Activated T-helper 1 cell treated with anti-CD3 and anti-CD28 coated beads, Interleukin-12 subunit alpha, Interleukin-12 subunit beta, Interleukin-2, Interleukin-4 antibody, amounts not matched to agents 30 ng/mL and 10 ng/mL and 1 ng/mL, durations not matched to agents 14 hours and 24 hours and 36 hours (primary cell): Measurements from ENCODE around the gene SLC39A13. TPM values are rescaled to one million over a fixed set of nuclear protein-coding genes. Genes with fewer than 3 reads are reported as not detected.

ENCODE experiments used
- DNase-seq: peaks from one replicate; pipeline ENCODE4 v3.0.0; 2021; ENCODE audit warnings: low spot score
- H3K27ac Mint-ChIP-seq: one replicate; pipeline ENCODE4 v1.8.0; 2021; ENCODE audit warnings: mild to moderate bottlenecking, mixed read lengths
- H3K27me3 Mint-ChIP-seq: one replicate; pipeline ENCODE4 v1.8.0; 2022; ENCODE audit warnings: mild to moderate bottlenecking, moderate library complexity, mixed read lengths; ENCODE audit not compliant: insufficient read depth
- H3K36me3 Mint-ChIP-seq: one replicate; pipeline ENCODE4 v1.8.0; 2021; ENCODE audit warnings: low read depth, mixed read lengths
- H3K4me1 Mint-ChIP-seq: one replicate; pipeline ENCODE4 v1.8.0; 2021; ENCODE audit warnings: low read depth, mixed read lengths
- H3K4me3 Mint-ChIP-seq: one replicate; pipeline ENCODE4 v1.8.0; 2021; ENCODE audit warnings: mild to moderate bottlenecking, moderate library complexity, mixed read lengths
- H3K9me3 Mint-ChIP-seq: one replicate; pipeline ENCODE4 v1.8.0; 2021; ENCODE audit warnings: mixed read lengths
- intact Hi-C: fragments of 100-400 bp; cut with micrococcal nuclease; formaldehyde crosslinking; loops from one replicate; pipeline ENCODE4 v1.15.1; 2024
- total RNA-seq: library from RNA; stranded (reverse); gene quantifications from 2 replicates; pipeline ENCODE4 v1.2.3, GENCODE V29; 2022

Gene SLC39A13
- 15.5 and 16.2 TPM in 2 replicates for total RNA-seq

DNA sequence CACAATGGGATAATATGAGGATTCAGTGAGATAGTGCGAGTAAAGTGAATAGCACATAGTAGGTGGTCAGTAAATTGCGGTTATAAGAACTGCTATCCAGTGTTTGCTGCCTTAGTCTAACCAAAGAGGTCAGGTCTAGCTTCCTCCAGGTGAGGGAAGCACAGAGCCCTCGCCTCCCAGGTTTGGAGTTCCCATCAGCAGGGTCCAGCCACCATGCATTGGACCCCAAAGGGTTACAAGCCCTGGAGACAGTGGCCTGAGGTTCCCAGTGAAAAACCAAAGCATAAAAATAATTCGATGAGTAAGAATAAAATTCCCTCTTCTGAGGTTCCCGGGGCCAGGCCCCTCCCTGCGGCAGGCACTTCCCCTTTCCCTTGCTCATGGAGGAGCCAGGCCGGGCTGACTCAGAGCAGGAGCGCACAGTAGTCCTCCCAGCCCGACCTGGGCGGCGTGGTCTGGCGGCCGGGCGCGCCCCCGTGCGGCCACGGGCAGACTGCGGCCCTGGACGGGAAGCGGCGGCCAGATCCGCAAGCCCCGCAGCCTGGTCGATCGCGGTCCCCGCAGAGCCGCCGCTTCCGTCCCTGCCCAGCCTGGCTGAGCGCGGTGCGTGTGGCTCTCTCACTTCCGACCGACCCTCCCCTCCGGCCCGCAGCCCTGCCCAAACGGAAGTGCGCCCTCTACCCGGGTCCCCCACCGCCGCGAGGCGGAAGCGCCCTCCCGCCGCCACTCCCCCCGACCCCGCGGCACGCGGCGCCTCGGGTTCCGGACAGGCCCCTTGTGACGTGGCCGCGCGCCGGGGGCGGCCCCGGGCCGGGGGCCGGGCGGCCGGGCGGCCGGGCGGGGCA lies at the start of gene SLC39A13:
Gene SLC39A13, plus strand, starts transcription at position 845 of the 845 bp plus-strand sequence. CDS start 1,505 bp downstream, outside the sequence.
- H3K36me3 Mint-ChIP-seq = no peaks in the 10 kb centered on the region
- H3K27ac Mint-ChIP-seq = peak within 1 kb of the TSS; percentile 92
- DNase-seq = peak; percentile 93
- peak within 1 kb of the TSS; percentile 94 for H3K4me3 Mint-ChIP-seq
- peaks cover 21% of the 10 kb centered on the region for H3K4me1 Mint-ChIP-seq
- intact Hi-C loops = loop anchor here (1.0 to 5.0 kb wide), 12 partner anchors 8 to 707 kb away; partner anchors contain the start of genes ACP2, ARHGAP1, CSTPP1 and FNBP4
- no peaks in the 10 kb centered on the region for H3K27me3 Mint-ChIP-seq
- H3K9me3 Mint-ChIP-seq = no peaks in the 10 kb centered on the region

DNA sequence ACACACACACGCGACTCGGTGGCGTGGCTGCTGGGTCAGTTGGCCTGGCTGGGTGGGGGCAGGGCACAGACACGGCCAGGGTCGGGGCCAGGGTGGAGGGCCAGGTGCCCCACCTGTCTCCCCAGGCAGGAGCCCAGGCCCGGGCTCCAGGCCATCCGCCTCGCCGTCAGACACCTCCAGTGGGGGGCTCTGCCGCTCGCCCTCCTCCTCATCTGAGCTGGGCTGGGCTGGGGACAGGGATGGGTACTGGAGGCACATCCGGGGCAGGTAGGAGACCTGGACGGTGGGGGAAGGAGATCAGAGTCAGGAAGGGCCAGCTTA lies 49.7 kb upstream of the SLC39A13 start:
- Mint-ChIP-seq H3K4me1 (peaks cover 10% of the 10 kb centered on the region), H3K4me3 (no peak overlapping the region), H3K27me3 (no peaks in the 10 kb centered on the region), H3K9me3 (no peaks in the 10 kb centered on the region), H3K27ac (no peak overlapping the region), H3K36me3 (no peaks in the 10 kb centered on the region)
- DNase-seq = no peak
- intact Hi-C loops = no loop called here

DNA sequence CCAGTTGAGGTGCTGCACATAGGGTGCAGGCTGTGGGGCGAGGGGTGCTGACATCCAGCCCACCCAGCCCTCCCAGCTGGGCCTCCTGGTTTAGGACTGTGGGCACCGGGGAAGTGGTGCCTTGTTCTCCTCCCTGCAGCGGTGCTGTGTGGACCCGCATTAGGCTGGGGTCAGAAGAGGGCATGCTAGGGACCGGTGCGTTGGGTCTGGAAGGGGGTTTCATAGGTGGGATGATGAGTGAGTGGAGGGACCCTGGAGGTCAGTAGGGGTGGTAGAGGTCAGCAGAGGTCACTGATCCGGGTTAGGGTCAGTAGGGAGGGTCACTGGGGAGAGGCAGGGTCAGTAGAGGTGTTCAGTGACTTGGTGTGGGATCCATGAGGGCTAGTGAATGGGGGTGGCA lies 49.2 kb upstream of the SLC39A13 start:
- no peak overlapping the region for H3K27ac Mint-ChIP-seq
- H3K36me3 Mint-ChIP-seq = no peaks in the 10 kb centered on the region
- H3K27me3 Mint-ChIP-seq = no peaks in the 10 kb centered on the region
- no peak overlapping the region for H3K4me3 Mint-ChIP-seq
- intact Hi-C loops = no loop called here
- DNase-seq = no peak
- no peaks in the 10 kb centered on the region for H3K9me3 Mint-ChIP-seq
- peaks cover 10% of the 10 kb centered on the region for H3K4me1 Mint-ChIP-seq

DNA sequence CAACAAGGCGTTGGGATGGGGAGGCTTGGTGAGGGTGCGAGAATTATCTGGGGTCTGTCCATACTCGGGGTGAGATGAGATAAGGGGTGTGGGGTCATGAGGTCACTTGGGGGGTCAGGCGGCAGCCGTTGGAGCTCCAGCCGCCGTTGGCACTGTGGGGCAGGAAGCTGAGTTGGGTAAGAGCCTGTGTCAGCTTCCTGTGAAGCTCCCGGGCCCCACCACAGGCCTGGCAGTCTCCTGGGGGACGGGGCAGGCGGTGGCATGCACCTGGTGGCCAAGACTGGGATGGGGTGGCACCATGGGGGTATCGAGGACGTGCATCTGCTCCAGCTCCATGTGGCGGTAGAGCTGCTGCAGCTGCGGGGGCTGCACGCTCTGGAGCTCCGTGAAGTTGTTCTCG lies 48.8 kb upstream of the SLC39A13 start:
- DNase-seq = no peak
- peaks cover 10% of the 10 kb centered on the region for H3K4me1 Mint-ChIP-seq
- no peaks in the 10 kb centered on the region for H3K27me3 Mint-ChIP-seq
- no peak overlapping the region for H3K27ac Mint-ChIP-seq
- H3K4me3 Mint-ChIP-seq = no peak overlapping the region
- no peaks in the 10 kb centered on the region for H3K9me3 Mint-ChIP-seq
- no peaks in the 10 kb centered on the region for H3K36me3 Mint-ChIP-seq
- intact Hi-C loops = no loop called here

DNA sequence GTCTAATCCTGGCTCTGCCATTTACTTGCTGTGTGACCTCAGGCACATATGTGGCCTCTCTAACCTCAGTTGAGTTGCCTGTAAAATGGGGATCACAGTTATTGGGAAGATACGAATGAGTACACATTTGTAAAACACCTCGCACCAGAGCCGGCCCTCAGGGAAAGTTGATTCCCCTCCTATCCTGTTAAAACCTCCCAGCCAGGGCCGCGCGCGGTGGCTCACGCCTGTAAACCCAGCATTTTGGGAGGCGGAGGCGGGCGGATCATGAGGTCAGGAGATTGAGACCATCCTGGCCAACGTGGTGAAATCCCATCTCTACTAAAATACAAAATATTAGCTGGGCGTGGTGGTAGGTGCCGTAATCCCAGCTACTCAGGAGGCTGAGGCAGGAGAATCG lies 48.0 kb upstream of the SLC39A13 start:
- Mint-ChIP-seq H3K4me3 (no peak overlapping the region), H3K9me3 (no peaks in the 10 kb centered on the region), H3K36me3 (no peaks in the 10 kb centered on the region), H3K27me3 (no peaks in the 10 kb centered on the region), H3K27ac (no peak overlapping the region), H3K4me1 (peaks cover 10% of the 10 kb centered on the region)
- DNase-seq = no peak
- intact Hi-C loops = no loop called here

DNA sequence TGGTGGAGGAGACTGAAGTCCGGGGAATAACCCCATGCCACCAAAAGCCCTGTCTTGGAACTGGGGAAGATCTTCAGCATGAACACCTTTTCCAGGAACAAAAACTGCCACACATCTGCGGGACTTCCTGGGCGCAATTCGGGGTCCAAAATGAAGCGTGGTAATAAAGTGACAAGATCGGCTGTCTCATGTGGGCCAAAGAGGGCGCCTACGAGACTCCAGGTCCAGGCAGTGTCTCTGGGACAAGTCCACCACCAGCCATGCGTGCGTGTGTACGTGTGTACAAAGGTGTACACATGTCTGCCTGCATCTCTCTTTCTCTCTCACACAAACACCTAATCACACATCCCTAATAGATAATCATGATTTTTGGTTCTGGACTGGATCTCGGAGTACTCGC lies 47.0 kb upstream of the SLC39A13 start:
- Mint-ChIP-seq H3K9me3 (no peaks in the 10 kb centered on the region), H3K27ac (no peak overlapping the region), H3K36me3 (no peaks in the 10 kb centered on the region), H3K4me3 (no peak overlapping the region), H3K27me3 (peaks cover 4% of the 10 kb centered on the region), H3K4me1 (peaks cover 10% of the 10 kb centered on the region)
- intact Hi-C loops = no loop called here
- DNase-seq = no peak

DNA sequence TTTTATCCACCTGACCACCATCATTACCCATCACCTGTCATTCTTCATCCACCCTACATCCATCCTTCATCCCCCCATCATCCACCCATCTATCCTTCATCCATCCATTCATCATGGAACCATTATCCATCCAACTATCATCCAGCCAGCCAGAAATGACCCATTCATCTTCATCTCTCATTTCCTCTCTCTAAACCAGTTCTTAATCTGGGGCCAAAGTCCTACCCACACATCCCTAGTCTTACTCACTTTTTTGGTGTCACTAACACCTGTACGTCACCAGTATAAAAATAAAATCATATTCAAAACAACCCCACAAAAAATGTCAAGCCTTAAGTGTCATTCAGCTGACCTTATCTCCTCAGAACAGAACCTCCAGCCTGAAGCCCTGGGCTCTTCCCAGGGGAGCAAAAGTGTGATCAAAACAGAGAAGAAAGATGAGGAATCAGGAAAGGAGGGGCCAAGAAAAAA lies 42.3 kb upstream of the SLC39A13 start:
- H3K27ac Mint-ChIP-seq = no peak overlapping the region
- H3K4me3 Mint-ChIP-seq = no peak overlapping the region
- intact Hi-C loops = no loop called here
- peaks cover 8% of the 10 kb centered on the region for H3K27me3 Mint-ChIP-seq
- DNase-seq = no peak
- H3K9me3 Mint-ChIP-seq = no peaks in the 10 kb centered on the region
- peaks cover 11% of the 10 kb centered on the region for H3K4me1 Mint-ChIP-seq
- H3K36me3 Mint-ChIP-seq = no peaks in the 10 kb centered on the region

DNA sequence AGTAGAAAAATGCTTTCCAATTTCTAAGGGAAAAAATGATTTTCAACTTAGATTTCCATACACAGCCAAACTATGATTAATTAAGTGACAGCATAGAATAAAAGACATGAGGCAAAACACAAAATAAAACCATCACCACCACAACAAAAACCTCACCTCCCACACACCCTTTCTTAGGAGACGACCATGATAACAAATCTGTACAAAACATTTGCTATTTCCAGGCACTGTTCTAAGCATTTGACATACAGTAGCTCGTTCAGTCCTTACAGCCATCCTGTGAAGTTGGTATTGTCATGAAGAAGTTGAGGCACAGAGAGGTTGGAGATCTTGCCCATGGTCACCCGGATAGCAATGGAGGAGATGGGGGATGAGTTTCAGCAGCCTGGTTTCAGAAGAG lies 38.7 kb upstream of the SLC39A13 start:
- no peaks in the 10 kb centered on the region for H3K9me3 Mint-ChIP-seq
- peaks cover 8% of the 10 kb centered on the region for H3K27me3 Mint-ChIP-seq
- H3K27ac Mint-ChIP-seq = peak overlapping the region; percentile 53
- H3K36me3 Mint-ChIP-seq = no peaks in the 10 kb centered on the region
- intact Hi-C loops = no loop called here
- no peak for DNase-seq
- H3K4me1 Mint-ChIP-seq = peaks cover 9% of the 10 kb centered on the region
- no peak overlapping the region for H3K4me3 Mint-ChIP-seq

DNA sequence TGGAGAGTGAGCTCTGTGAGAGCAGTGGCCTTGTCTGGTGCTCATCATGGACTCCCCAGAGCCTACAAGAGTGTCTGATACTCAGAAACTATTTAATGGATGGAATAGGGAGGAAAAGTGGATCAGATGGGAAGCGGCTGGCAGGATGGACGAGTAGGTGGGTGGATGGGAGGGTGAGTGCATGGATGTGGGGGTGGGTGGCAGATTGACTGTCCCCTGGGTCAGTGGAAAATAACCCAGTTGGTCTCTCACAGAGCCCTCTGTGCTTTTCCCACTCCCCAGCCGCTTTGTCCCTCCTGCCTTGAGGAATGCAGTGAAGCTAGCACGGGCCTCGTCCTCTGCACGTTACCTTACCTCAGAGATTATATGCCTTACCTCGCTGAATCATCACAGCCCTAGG lies 36.0 kb upstream of the SLC39A13 start:
- intact Hi-C loops = no loop called here
- Mint-ChIP-seq H3K4me1 (peaks cover 9% of the 10 kb centered on the region), H3K36me3 (no peaks in the 10 kb centered on the region), H3K27ac (no peak overlapping the region), H3K9me3 (no peaks in the 10 kb centered on the region), H3K4me3 (no peak overlapping the region), H3K27me3 (peaks cover 7% of the 10 kb centered on the region)
- no peak for DNase-seq

DNA sequence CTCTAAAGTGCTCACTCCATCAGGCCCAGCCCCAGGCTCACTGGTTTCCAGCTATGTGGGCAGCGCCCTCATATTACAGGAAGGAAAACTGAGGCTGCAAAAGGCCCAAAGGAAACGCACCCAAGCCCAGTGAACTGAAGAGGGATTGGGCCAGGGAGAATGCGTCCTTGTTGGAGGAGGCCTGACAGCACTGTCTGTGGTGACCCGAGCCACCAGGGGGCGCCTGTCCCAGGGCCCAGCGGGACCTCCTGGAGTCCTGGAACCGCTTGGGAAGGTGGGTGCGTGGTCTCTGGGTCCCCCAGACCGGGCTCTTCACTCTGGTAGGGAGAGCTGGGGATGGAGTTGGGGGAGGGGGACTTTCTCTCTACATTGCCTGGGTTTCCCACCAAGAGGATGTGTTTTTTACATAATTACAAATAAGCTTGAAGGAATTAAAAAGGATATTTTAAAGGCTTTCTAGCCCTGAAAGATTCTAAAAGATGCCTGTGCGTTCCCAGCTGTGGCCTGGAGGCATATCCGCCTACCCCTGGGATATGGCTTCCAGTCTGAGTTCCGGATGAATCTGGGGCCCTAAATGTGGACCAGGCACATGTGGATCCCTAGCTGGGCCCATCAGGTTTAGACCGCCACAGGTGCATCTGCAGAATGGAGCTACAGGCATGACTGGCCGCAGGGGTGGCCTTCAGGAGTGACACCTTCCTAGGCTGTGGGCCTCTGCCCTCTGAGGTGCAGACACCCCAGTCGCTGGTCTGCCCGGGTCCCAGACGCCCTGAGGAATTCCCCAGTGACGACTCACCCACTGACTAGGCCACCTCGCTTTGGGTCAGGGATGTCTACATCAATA lies 34.3 kb upstream of the SLC39A13 start:
- H3K4me3 Mint-ChIP-seq = no peak overlapping the region

DNA sequence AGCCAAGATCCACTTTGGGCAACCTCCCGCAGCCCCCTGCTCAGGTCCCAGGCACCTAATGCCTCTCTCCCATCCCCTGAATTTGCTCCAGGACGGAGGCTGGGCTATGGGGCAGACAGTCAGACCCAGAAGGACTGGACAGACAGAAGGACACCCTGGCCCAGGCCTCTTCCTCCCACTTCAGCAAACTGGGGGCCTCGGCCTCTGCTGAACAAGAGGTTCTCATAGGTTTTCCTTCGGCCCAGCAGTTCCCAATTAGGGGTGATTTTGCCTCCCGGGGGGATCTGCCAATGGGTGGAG lies 33.7 kb upstream of the SLC39A13 start:
- Mint-ChIP-seq H3K4me3 (no peak overlapping the region), H3K27ac (no peak overlapping the region), H3K36me3 (no peaks in the 10 kb centered on the region), H3K27me3 (peaks cover 3% of the 10 kb centered on the region), H3K4me1 (peaks cover 3% of the 10 kb centered on the region), H3K9me3 (no peaks in the 10 kb centered on the region)
- intact Hi-C loops = loop anchor here (1.0 kb wide), 3 partner anchors 34 to 80 kb away; partner anchors contain the start of gene SLC39A13
- no peak for DNase-seq

More for the DNA sequence above, 34.3 kb upstream of the SLC39A13 start:
- no peaks in the 10 kb centered on the region for H3K36me3 Mint-ChIP-seq
- DNase-seq = peak; percentile 69
- no peaks in the 10 kb centered on the region for H3K9me3 Mint-ChIP-seq
- peaks cover 3% of the 10 kb centered on the region for H3K27me3 Mint-ChIP-seq
- H3K27ac Mint-ChIP-seq = no peak overlapping the region
- peaks cover 9% of the 10 kb centered on the region for H3K4me1 Mint-ChIP-seq
- intact Hi-C loops = loop anchor here (1.0 kb wide), 3 partner anchors 34 to 80 kb away; partner anchors contain the start of gene SLC39A13

DNA sequence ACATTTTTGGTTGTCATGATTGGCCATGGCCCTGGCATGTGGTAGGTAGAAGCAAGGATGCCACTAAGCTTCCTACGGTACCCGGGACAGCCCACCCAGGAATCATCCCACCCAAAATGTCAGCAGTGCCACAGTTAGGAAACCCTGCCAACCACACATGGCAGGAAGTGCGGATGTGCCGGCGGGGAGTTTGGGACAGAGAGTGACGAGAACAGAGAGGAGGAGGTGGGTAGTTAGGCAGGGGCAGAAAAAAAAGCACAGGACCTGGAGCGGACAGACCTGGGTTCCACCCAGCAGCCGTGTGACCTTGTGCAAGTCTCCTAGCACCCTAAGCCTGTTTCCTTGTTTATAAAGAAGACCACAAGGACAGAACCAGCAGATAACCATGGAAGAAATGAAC lies 33.4 kb upstream of the SLC39A13 start:
- intact Hi-C loops = no loop called here
- Mint-ChIP-seq H3K4me1 (no peaks in the 10 kb centered on the region), H3K27ac (no peak overlapping the region), H3K27me3 (peaks cover 3% of the 10 kb centered on the region), H3K36me3 (no peaks in the 10 kb centered on the region), H3K4me3 (no peak overlapping the region), H3K9me3 (no peaks in the 10 kb centered on the region)
- no peak for DNase-seq

DNA sequence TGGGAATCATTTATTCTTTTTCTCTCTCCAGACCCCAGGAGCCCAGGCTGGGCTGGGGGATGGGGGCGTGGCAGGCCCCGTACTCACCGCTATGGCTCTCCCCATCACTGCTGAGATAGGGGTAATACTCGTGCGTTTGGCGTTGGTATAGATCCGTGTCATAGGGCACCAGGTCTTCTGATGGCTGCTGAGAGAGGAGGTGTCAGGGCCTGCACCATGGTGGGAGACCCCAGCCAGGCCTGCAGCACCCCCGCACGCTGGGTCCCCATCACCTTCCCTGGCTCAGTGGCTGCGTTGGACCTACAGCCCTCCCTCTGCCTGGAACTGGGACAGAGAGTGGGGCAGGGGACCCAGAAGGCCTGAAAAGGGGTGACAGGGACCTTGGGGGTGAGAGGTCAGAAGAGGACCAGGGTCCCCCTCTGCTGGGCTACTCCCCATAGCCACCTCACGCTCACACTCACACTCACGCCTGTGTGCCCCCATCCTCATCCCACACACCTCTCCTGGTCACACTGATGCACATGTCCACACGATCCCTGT lies 32.8 kb upstream of the SLC39A13 start:
- Mint-ChIP-seq H3K27ac (no peak overlapping the region), H3K4me3 (no peak overlapping the region), H3K9me3 (no peaks in the 10 kb centered on the region), H3K36me3 (no peaks in the 10 kb centered on the region), H3K4me1 (no peaks in the 10 kb centered on the region), H3K27me3 (peaks cover 3% of the 10 kb centered on the region)
- intact Hi-C loops = no loop called here
- DNase-seq = no peak
